Measurements from ENCODE around the gene FLAD1.

GRCh38 chr1:154958036-154958435 is 25.1 kb upstream of the FLAD1 start:
- TF ChIP-seq EZH2 (IDR thresholded peaks at IDR 0.05): no peak
- TF ChIP-seq POLR2AphosphoS5 (IDR thresholded peaks at IDR 0.05; ENCODE audit: borderline replicate concordance, low read depth, low read length): no peak

All from SK-N-MC (cell line).